ENCODE data around the gene TSKS. TPM values are rescaled to one million over a fixed set of nuclear protein-coding genes. Genes with fewer than 3 reads are reported as not detected.

The TSKS gene
- total RNA-seq, 2 donors from 2014 or later: 0.32 to 0.45 TPM

GRCh38 chr19:49696115-49696514 lies 67.0 kb downstream of the TSKS start:
- no peaks in the 10 kb centered on the region for H3K27me3 Mint-ChIP-seq
- no peak overlapping the region for H3K4me3 Mint-ChIP-seq
- ATAC-seq (replicated peaks): no peak
- H3K27ac Mint-ChIP-seq: no peak overlapping the region
- H3K36me3 Mint-ChIP-seq (ENCODE audit: low read depth): no peaks in the 10 kb centered on the region
- H3K4me1 Mint-ChIP-seq: no peaks in the 10 kb centered on the region
- no peaks in the 10 kb centered on the region for H3K9me3 Mint-ChIP-seq

GRCh38 chr19:49692147-49692506 lies 71.0 kb downstream of the TSKS start:
- Mint-ChIP-seq H3K9me3 (no peaks in the 10 kb centered on the region), H3K4me3 (peak overlapping the region; percentile 9), H3K36me3 (ENCODE audit: low read depth) (peaks cover 31% of the 10 kb centered on the region), H3K27ac (no peak overlapping the region), H3K4me1 (peaks cover 18% of the 10 kb centered on the region), H3K27me3 (peaks cover 8% of the 10 kb centered on the region)
- ATAC-seq (replicated peaks): no peak

- peak overlapping the region; percentile 68 for H3K27ac Mint-ChIP-seq
Observed at GRCh38 chr19:49691243-49692146, 71.6 kb downstream of the TSKS start.

GRCh38 chr19:49690656-49691242 lies 72.4 kb downstream of the TSKS start, which contains the start of gene CPT1C:
Gene CPT1C (plus strand): TSS chr19:49691116. CDS start chr19:49692253, 1,137 bp downstream.
- Mint-ChIP-seq H3K27ac (peak within 1 kb of the TSS; percentile 68), H3K9me3 (no peaks in the 10 kb centered on the region), H3K27me3 (peaks cover 8% of the 10 kb centered on the region), H3K36me3 (ENCODE audit: low read depth) (peaks cover 38% of the 10 kb centered on the region), H3K4me3 (peak within 1 kb of the TSS; percentile 83), H3K4me1 (peaks cover 19% of the 10 kb centered on the region)
- peak; percentile 82 for ATAC-seq (replicated peaks)

More at GRCh38 chr19:49691243-49692146, 71.6 kb downstream of the TSKS start:
- Mint-ChIP-seq H3K36me3 (ENCODE audit: low read depth) (peaks cover 35% of the 10 kb centered on the region), H3K27me3 (peaks cover 8% of the 10 kb centered on the region), H3K4me1 (peaks cover 18% of the 10 kb centered on the region), H3K4me3 (peak overlapping the region; percentile 83), H3K9me3 (no peaks in the 10 kb centered on the region)
- peak; percentile 62 for ATAC-seq (replicated peaks)

- Mint-ChIP-seq H3K4me1 (peaks cover 23% of the 10 kb centered on the region), H3K27me3 (peaks cover 8% of the 10 kb centered on the region), H3K27ac (peak overlapping the region; percentile 68), H3K36me3 (ENCODE audit: low read depth) (peaks cover 44% of the 10 kb centered on the region), H3K4me3 (peak overlapping the region; percentile 83), H3K9me3 (no peaks in the 10 kb centered on the region)
- ATAC-seq (replicated peaks): no peak
Observed at GRCh38 chr19:49690079-49690655, 72.9 kb downstream of the TSKS start.

Other genes starting within 250 kb of the TSKS start
- gene RCN3, start 235.3 kb downstream of the TSKS start, total RNA-seq: 10 to 100 TPM in 1 of 2 donors, 1 to 10 TPM in 1; 1.2 to 11.8 TPM
- gene NOSIP, start 182.8 kb downstream of the TSKS start, total RNA-seq: 100 to 1,000 TPM; 101 to 103 TPM
- gene PRRG2, start 182.0 kb downstream of the TSKS start, total RNA-seq: 10 to 100 TPM in 1 of 2 donors, 1 to 10 TPM in 1; 3.8 to 12.3 TPM
- gene PRR12, start 172.1 kb downstream of the TSKS start, total RNA-seq: 10 to 100 TPM; 27.2 to 27.8 TPM
- gene RRAS, start 123.2 kb downstream of the TSKS start, total RNA-seq: 10 to 100 TPM in 1 of 2 donors, 1 to 10 TPM in 1; 7.6 to 14.3 TPM
- gene SCAF1, start 121.1 kb downstream of the TSKS start, total RNA-seq: 10 to 100 TPM; 53.8 to 60.5 TPM
- 100 to 1,000 TPM; 150 to 218 TPM for gene IRF3, start 97.4 kb downstream of the TSKS start, total RNA-seq
- gene BCL2L12, start 97.4 kb downstream of the TSKS start, total RNA-seq: 10 to 100 TPM; 61.1 to 80.5 TPM
- 100 to 1,000 TPM; 183 to 345 TPM for gene PRMT1, start 86.0 kb downstream of the TSKS start, total RNA-seq
- gene ADM5, start 73.7 kb downstream of the TSKS start, total RNA-seq: 1 to 10 TPM; 8.5 to 8.6 TPM
- 1 to 10 TPM in 1 of 2 donors, under 1 TPM in 1; 0.93 to 4.3 TPM for gene CPT1C, start 72.2 kb downstream of the TSKS start, total RNA-seq
- gene AP2A1, start 3.7 kb upstream of the TSKS start, total RNA-seq: 10 to 100 TPM; 77.5 to 87.0 TPM
- 10 to 100 TPM; 15.5 to 19.1 TPM for gene FUZ, start 50.0 kb upstream of the TSKS start, total RNA-seq
- gene MED25, start 55.0 kb upstream of the TSKS start, total RNA-seq: 10 to 100 TPM; 55.6 to 56.1 TPM
- gene PTOV1, start 87.9 kb upstream of the TSKS start, total RNA-seq: 100 to 1,000 TPM in 1 of 2 donors, 10 to 100 TPM in 1; 82.7 to 109 TPM
- 100 to 1,000 TPM; 100 to 111 TPM for gene PNKP, start 104.3 kb upstream of the TSKS start, total RNA-seq
- 10 to 100 TPM; 33.8 to 72.8 TPM for gene AKT1S1, start 114.0 kb upstream of the TSKS start, total RNA-seq
- gene TBC1D17, start 114.4 kb upstream of the TSKS start, total RNA-seq: 10 to 100 TPM; 21.4 to 57.4 TPM
- gene IL4I1, start 133.6 kb upstream of the TSKS start, total RNA-seq: 100 to 1,000 TPM in 1 of 2 donors, 10 to 100 TPM in 1; 42.0 to 177 TPM
- 10 to 100 TPM; 26.0 to 28.6 TPM for gene ATF5, start 165.9 kb upstream of the TSKS start, total RNA-seq
- 100 to 1,000 TPM; 158 to 172 TPM for gene NUP62, start 166.2 kb upstream of the TSKS start, total RNA-seq
- not detected for gene SIGLEC11, start 197.9 kb upstream of the TSKS start, total RNA-seq

Measured in activated T-helper 17 cell treated with anti-CD3 and anti-CD28 coated beads, Interleukin-2, amount 50 U/mL, for 72 hours (primary cell).